GM12878 (cell line): ENCODE results near the gene IGF2BP2. TPM values are rescaled to one million over a fixed set of nuclear protein-coding genes. Genes with fewer than 3 reads are reported as not detected.

Experiments
- ATAC-seq: fragments of 200-7000 bp; cut with Tn5 transposase; 3 replicates; pipeline ENCODE4 v1.9.1; 2020; ENCODE audit warnings: mild to moderate bottlenecking, moderate library complexity
- BruUV-seq: library from RNA; stranded (reverse); fragments of 400-500 nt; replicated peaks from 2 replicates; lab custom pipeline; 2021; lab: Mats Ljungman, UMichigan
- CTCF ChIA-PET: fragments of 300-600 bp; sonication (Branson Sonifier 250); formaldehyde crosslinking; extraction: SDS; loops from one replicate; lab custom pipeline; 2021; ENCODE audit warnings: inconsistent platforms; lab: Yijun Ruan, JAX
- POLR2A ChIA-PET: fragments of 350-600 bp; formaldehyde crosslinking; extraction: SDS; loops from one replicate; lab custom pipeline; 2021; ENCODE audit warnings: inconsistent platforms; lab: Charles Lee
- RAD21 ChIA-PET: fragments of 300-600 bp; sonication (Branson Sonifier 250); formaldehyde crosslinking; loops from one replicate; lab custom pipeline; 2023; ENCODE audit warnings: antibody characterized with exemption; ENCODE audit not compliant: unreplicated experiment; lab: Charles Lee
- SMC1A ChIA-PET: fragments of 300-600 bp; sonication (Branson Sonifier 250); formaldehyde crosslinking; loops from one replicate; lab custom pipeline; 2023; ENCODE audit not compliant: unreplicated experiment, uncharacterized antibody; lab: Charles Lee
- DNase-seq: peaks from one replicate; pipeline ENCODE4 v3.0.0-alpha.2; 2011; ENCODE audit warnings: low read depth, low spot score
- FAIRE-seq: peaks from 3 replicates; lab custom pipeline; 2011; peaks lifted over from hg19 to GRCh38; lab: Jason Lieb, UNC
- H2AFZ ChIP-seq: 2 replicates; pipeline ENCODE4 v1.6.0; 2011; ENCODE audit warnings: low read depth, low read length, control low read depth; ENCODE audit not compliant: control insufficient read depth
- H3K27ac ChIP-seq: 2 replicates; pipeline ENCODE4 v1.5.1; 2011; ENCODE audit warnings: control low read depth; ENCODE audit not compliant: control insufficient read depth, insufficient read depth
- H3K27me3 ChIP-seq, 2 experiments: replicated peaks in 1 of 2; 2 replicates each; pipeline versions ENCODE4 v1.6.0 to v1.6.1; 2011; ENCODE audit warnings: low read length in 1 of 2; ENCODE audit not compliant: control insufficient read depth in 2 of 2, insufficient read depth in 2 of 2
- H3K36me3 ChIP-seq, 2 experiments: 2 replicates each; pipeline ENCODE4 v1.5.1; 2011; ENCODE audit warnings: low read length in 1 of 2; ENCODE audit not compliant: control insufficient read depth in 2 of 2, insufficient read depth in 2 of 2
- H3K4me1 ChIP-seq: 2 replicates; pipeline ENCODE4 v1.6.1; 2011; ENCODE audit warnings: mild to moderate bottlenecking, low read length, moderate library complexity, mixed read lengths; ENCODE audit not compliant: control insufficient read depth, insufficient read depth
- H3K4me2 ChIP-seq: 2 replicates; pipeline ENCODE4 v1.6.0; 2011; ENCODE audit warnings: control low read depth; ENCODE audit not compliant: control insufficient read depth, insufficient read depth
- H3K4me3 ChIP-seq: fragments of 200-600 bp; sonication (generic); 2 replicates; pipeline ENCODE4 v1.5.1; 2016
- H3K79me2 ChIP-seq: 2 replicates; pipeline ENCODE4 v1.6.0; 2011; ENCODE audit warnings: low read length; ENCODE audit not compliant: control insufficient read depth, insufficient read depth
- H3K9ac ChIP-seq: 2 replicates; pipeline ENCODE4 v1.8.0; 2011; ENCODE audit warnings: low read length, control low read depth, mixed read lengths; ENCODE audit not compliant: control insufficient read depth, insufficient read depth
- H3K9me3 ChIP-seq: replicated peaks from 3 replicates; pipeline ENCODE4 v1.5.1; 2011; ENCODE audit warnings: mild to moderate bottlenecking, low read length; ENCODE audit not compliant: control insufficient read depth, insufficient read depth
- H4K20me1 ChIP-seq: 2 replicates; pipeline ENCODE4 v1.6.0; 2011; ENCODE audit not compliant: control insufficient read depth, insufficient read depth
- ASH2L ChIP-seq: fragments of 300-600, 200-600 bp; sonication (generic); IDR thresholded peaks from 2 replicates; pipeline ENCODE4 v1.6.1; 2017; ENCODE audit warnings: low read depth, mild to moderate bottlenecking, borderline replicate concordance
- BRCA1 ChIP-seq: IDR thresholded peaks from 2 replicates; pipeline ENCODE4 v1.6.1; 2011; ENCODE audit warnings: low read depth, low read length, improper control_type of control experiment
- CREB1 ChIP-seq: IDR thresholded peaks from 2 replicates; pipeline ENCODE4 v1.6.1; 2012; ENCODE audit warnings: low read depth, mild to moderate bottlenecking, inconsistent platforms
- CTCF ChIP-seq, 3 experiments: IDR thresholded peaks in 2 of 3; conservative IDR thresholded peaks in 1 of 3; 2 replicates each; pipeline ENCODE4 v1.5.1; 2011; ENCODE audit warnings: low read depth in 3 of 3, low read length in 3 of 3, mild to moderate bottlenecking in 3 of 3, control low read depth in 2 of 3, moderate library complexity in 2 of 3, inconsistent platforms in 1 of 3, mixed read lengths in 1 of 3; ENCODE audit not compliant: control insufficient read depth in 2 of 3, insufficient read depth in 1 of 3; ENCODE audit errors: extremely low read depth in 1 of 3
- ESRRA ChIP-seq: IDR thresholded peaks from 2 replicates; pipeline ENCODE4 v1.6.1; 2012; ENCODE audit warnings: mild to moderate bottlenecking, low read length, improper control_type of control experiment
- MEF2B ChIP-seq: fragments of 450-650 bp; IDR thresholded peaks from 2 replicates; pipeline ENCODE4 v1.6.1; 2018; ENCODE audit warnings: mild to moderate bottlenecking, moderate library complexity; ENCODE audit not compliant: partially characterized antibody, poor library complexity, severe bottlenecking
- PKNOX1 ChIP-seq: fragments of 450-650 bp; IDR thresholded peaks from 2 replicates; pipeline ENCODE4 v1.6.1; 2016; ENCODE audit warnings: mild to moderate bottlenecking
- POLR2AphosphoS5 ChIP-seq: IDR thresholded peaks from 2 replicates; pipeline ENCODE4 v1.6.1; 2011; ENCODE audit warnings: mild to moderate bottlenecking, low read length, inconsistent platforms
- SMAD1 ChIP-seq: fragments of 450-650 bp; IDR thresholded peaks from 2 replicates; pipeline ENCODE4 v1.6.1; 2018; ENCODE audit warnings: mild to moderate bottlenecking, low read depth; ENCODE audit not compliant: partially characterized antibody
- TAF1 ChIP-seq: IDR thresholded peaks from 2 replicates; pipeline ENCODE4 v1.6.1; 2011; ENCODE audit warnings: mild to moderate bottlenecking, low read depth, low read length, borderline replicate concordance
- TARDBP ChIP-seq: IDR thresholded peaks from 2 replicates; pipeline ENCODE4 v1.6.1; 2016; ENCODE audit warnings: borderline replicate concordance
- TBL1XR1 ChIP-seq: IDR thresholded peaks from 2 replicates; pipeline ENCODE4 v1.6.1; 2012; ENCODE audit warnings: low read depth, low read length, improper control_type of control experiment
- ZNF24 ChIP-seq: fragments of 450-650 bp; IDR thresholded peaks from 2 replicates; pipeline ENCODE4 v1.6.1; 2017; ENCODE audit warnings: antibody characterized with exemption, mild to moderate bottlenecking
- WGBS: methylation state at CpG from one replicate; pipeline ENCODE4 v1.1.6; 2016; ENCODE audit warnings: low lambda C conversion rate; ENCODE audit not compliant: insufficient replicate concordance, insufficient coverage; ENCODE audit errors: missing lambda C conversion rate; 5-methylcytosine and 5-hydroxymethylcytosine counted together
- in situ Hi-C: fragments of 300-500 bp; cut with MboI; formaldehyde crosslinking; loops from 9 replicates; pipeline ENCODE4 v1.14.3; 2018; ENCODE audit warnings: mixed read lengths
- intact Hi-C: fragments of 100-400 bp; cut with micrococcal nuclease; formaldehyde crosslinking; loops from one replicate; pipeline ENCODE4 v1.14.2; 2022; ENCODE audit not compliant: unreplicated experiment
- polyA plus RNA-seq, 11 experiments: library from polyadenylated mRNA; depleted of rRNA in 4 of 11; unstranded in 6 of 11; stranded (reverse) in 5 of 11; fragments of >200 nt; fragmentation: Nextera tagmentation in 4 of 11; fragmentation: Illumina TruSeq in 1 of 11; extraction: Ambion mirVana in 4 of 11; extraction: Trizol in 1 of 11; gene quantifications; 1 replicate in 1 of 11; 2 replicates in 10 of 11; pipeline versions ENCODE4 v1.2.1 to v1.2.3, GENCODE V29; 2011 to 2016; ENCODE audit warnings: inconsistent platforms in 2 of 11, missing spikeins in 2 of 11, low read depth in 1 of 11
- total RNA-seq, 4 experiments: library from RNA; depleted of rRNA in 3 of 4; stranded (reverse); fragments of >200 nt in 3 of 4; fragmentation: Illumina TruSeq in 1 of 4; extraction: Trizol in 1 of 4; gene quantifications; 2 replicates each; pipeline versions ENCODE4 v1.2.1 to v1.2.3, GENCODE V29; 2013 to 2021

The IGF2BP2 gene
- total and polyA plus RNA-seq, 10 of the 15 experiments (the other 5 are each of a cell fraction or from before 2014, with no cell fraction given) = 0.25 to 0.72 TPM; not detected in 8

GRCh38 chr3:185796431-185797107, 28.3 kb downstream of the IGF2BP2 start (continued):
- TF ChIP-seq ASH2L (no peak), BRCA1 (no peak), TBL1XR1 (no peak)

- in situ Hi-C loops (no loop called here), intact Hi-C loops (no loop called here)
- Histone ChIP-seq H3K4me2 (no peak overlapping the region), H2AFZ (no peak overlapping the region), H3K4me1 (no peaks in the 10 kb centered on the region), H3K9me3 (no peaks in the 10 kb centered on the region), H3K9ac (no peak overlapping the region), H3K27ac (no peak overlapping the region), H3K79me2 (no peaks in the 10 kb centered on the region), H3K4me3 (no peak overlapping the region), H4K20me1 (no peaks in the 10 kb centered on the region), H3K36me3 (no peaks in the 10 kb centered on the region), H3K27me3 (no peaks in the 10 kb centered on the region; a peak in 1 of 4 replicates)
- ATAC-seq (no peak), FAIRE-seq (no peak), DNase-seq (no peak)
- SMC1A ChIA-PET = no interaction called here
- RAD21 ChIA-PET = no interaction called here
- 0% methylated on average over 4 of the region's 4 CpGs for WGBS
- BruUV-seq = no TSS peak
- TF ChIP-seq BRCA1 = no peak
- POLR2A ChIA-PET = no interaction called here
- CTCF ChIA-PET = no interaction called here
Measured at GRCh38 chr3:185793381-185793780, 31.5 kb downstream of the IGF2BP2 start.

GRCh38 chr3:185792955-185793354, 31.9 kb downstream of the IGF2BP2 start:
- in situ Hi-C loops = no loop called here
- Histone ChIP-seq H3K4me2 (no peak overlapping the region), H3K4me3 (no peak overlapping the region)
- TF ChIP-seq SMAD1 (no peak), PKNOX1 (no peak), ESRRA (no peak), MEF2B (no peak), CREB1 (no peak), TAF1 (no peak), TARDBP (no peak), CTCF (IDR thresholded peaks at IDR 0.05 in 2 of 3, conservative IDR thresholded peaks at IDR 0.05 in 1 of 3; ENCODE audit: control insufficient read depth in 2 of 3, extremely low read depth in 1 of 3, insufficient read depth in 1 of 3, low read depth in 3 of 3, low read length in 3 of 3) (no peak), ZNF24 (no peak), TBL1XR1 (no peak), POLR2AphosphoS5 (no peak)

More at GRCh38 chr3:185792955-185793354, 31.9 kb downstream of the IGF2BP2 start:
- RAD21 ChIA-PET = no interaction called here
- POLR2A ChIA-PET = no interaction called here
- Histone ChIP-seq H3K27ac (no peak overlapping the region), H2AFZ (no peak overlapping the region), H3K36me3 (no peaks in the 10 kb centered on the region), H3K27me3 (no peaks in the 10 kb centered on the region; a peak in 1 of 4 replicates), H4K20me1 (no peaks in the 10 kb centered on the region), H3K4me1 (no peaks in the 10 kb centered on the region), H3K79me2 (no peaks in the 10 kb centered on the region), H3K9ac (no peak overlapping the region), H3K9me3 (no peaks in the 10 kb centered on the region)
- no peak for ATAC-seq
- SMC1A ChIA-PET = no interaction called here
- FAIRE-seq = no peak
- DNase-seq = no peak
- intact Hi-C loops = no loop called here
- BruUV-seq = no TSS peak
- WGBS = 41% methylated on average over 3 of the region's 3 CpGs
- CTCF ChIA-PET = no interaction called here
